GM19455 (cell line): Measurements from ENCODE around the gene CRB1.
"Not testable (repeated sequence)": the region's sequence is repeated elsewhere in the genome, so short reads cannot be mapped to it uniquely, and the experiment has no call there.

Source experiments
- ATAC-seq: cut with Tn5 transposase; IDR thresholded peaks from one replicate; pipeline ENCODE4 v1.9.1; 2021; ENCODE audit not compliant: unreplicated experiment

Gene CRB1

DNA sequence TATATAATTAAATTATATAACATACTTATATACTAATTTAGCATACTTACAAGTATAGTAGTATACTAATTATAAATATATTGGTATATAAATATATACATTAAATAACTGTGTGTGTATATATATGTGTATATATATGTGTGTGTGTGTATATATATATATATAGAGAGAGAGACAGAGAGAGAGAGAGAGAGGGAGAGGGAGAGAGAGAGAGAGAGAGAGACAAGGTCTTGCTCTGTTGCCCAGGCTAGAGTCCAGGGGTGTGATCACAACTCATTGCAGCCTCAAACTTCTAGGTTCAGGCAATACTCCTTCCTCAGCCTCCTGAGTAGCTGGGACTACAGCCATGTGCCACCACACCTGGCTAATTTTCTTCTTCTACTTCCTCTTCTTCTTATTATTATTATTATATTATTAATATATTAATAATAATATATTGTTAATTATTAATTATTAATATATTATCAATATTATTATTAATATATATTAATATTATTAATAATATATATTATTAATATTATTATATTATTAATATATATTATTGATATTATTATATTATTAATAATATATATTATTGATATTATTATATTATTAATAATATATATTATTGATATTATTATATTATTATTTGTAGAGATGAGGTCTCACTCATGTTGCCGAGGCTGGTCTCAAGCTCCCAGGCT, 185.5 kb downstream of the CRB1 start:
- ATAC-seq = no peak

DNA sequence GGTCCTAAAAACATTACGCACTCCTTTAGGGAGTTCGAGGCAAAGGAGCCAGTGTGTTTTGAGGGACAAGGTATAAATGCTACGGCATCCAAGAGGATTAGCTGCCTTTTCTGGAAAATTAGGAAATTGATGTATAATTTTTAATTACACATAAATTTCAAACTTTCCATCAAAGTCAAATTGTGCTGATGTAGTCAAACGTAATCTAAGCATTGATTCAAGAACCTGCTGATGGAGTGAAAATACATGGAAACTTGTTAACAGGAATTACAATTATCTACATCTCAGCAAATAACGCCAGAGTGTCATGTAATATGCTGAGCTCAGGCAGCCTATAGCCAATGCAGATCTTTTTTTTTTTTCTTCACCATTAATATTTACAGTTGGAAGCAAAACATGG, 194.5 kb downstream of the CRB1 start:
- no peak for ATAC-seq

DNA sequence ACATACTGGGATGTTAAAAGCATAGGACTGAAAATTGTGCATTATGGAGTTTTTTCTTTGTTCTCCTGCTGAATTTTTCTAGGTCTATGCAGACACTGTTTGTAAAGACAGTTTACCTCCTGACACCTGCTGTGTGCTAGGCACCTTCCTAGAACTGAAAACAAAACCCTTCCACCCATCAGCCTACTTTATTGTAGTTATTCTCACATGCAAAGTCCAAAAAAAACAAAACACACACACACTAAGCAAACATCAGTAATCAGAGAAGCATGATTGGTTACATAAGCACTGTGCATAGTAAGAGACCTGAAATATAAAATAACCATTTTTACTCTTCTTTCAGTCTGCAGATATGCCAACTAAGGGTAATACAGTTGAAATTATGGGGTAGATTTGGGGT, 195.1 kb downstream of the CRB1 start:
- ATAC-seq = no peak

DNA sequence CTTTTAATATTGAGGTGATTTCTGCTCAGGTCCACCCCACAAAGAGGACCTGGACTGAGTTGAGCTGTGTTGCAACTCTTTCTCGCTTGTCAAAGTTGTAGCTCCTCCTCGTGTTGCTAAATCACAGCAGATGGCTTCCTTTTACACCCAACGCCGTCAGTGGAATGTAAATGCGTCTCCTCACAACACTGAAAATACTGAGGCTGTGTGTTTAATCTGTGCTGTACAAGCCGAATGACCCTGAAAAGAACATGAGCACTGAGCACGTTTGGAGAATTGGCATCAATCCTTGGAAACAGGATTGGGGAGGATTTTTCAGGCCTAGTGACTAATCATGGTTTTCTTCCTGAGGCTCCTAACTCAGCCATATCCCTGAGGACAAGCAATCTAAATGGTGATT, 196.0 kb downstream of the CRB1 start:
- no peak for ATAC-seq

DNA sequence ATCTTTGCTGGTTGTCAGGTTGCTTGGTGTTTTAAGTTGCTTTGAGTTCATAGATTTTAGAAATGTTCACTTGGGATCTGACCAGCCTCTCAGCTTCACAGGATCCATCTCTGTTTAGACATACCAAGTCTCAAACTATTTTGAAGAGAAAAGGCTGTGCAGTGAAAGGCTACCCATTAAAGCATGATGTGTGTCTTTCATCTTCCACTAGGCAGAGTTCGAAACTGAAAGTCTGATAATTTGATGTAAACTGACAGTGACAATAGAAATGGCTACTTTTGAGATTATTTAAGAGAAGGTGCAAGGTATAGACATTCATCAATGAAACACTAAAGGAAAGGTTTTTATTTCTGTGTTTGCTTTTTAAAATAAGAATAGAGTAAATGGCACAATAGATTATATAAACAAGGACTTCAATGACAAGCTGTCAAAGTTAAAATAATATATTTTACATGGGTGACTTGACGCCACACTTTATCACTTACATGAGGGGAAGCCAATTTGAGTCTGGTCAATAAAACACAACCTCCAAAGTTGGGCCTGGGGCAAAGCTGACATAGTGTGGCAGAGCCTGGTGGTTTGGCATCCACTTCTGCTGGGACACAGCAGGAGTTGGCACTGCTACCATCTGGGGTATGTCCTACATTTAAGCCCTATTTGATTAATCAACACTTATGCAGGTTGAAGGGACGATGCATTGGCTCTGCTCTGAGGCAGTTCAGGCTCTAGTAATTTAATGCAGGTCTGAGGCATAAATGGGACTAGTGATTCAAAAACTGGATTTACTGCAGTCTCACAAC, 197.7 kb downstream of the CRB1 start:
- no peak for ATAC-seq

DNA sequence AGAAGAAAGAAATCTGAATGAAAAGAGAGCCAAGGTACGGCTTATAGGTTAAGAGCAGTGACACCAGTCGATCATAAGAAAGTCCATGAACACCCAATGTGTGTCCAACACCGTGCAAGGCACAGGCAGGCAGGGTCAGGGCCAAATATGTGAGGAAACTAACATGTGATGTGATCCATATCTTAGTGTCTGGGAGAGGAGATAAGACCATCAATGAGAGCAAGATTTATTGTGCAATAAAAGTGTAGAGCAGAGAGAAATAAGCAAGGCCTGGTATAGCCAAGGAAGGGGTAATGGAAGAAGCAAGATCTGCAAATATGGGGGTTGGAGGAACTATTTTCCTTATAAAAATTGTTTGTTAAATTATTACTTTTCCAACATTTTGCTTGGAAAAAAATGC, 198.8 kb downstream of the CRB1 start:
- no peak for ATAC-seq

DNA sequence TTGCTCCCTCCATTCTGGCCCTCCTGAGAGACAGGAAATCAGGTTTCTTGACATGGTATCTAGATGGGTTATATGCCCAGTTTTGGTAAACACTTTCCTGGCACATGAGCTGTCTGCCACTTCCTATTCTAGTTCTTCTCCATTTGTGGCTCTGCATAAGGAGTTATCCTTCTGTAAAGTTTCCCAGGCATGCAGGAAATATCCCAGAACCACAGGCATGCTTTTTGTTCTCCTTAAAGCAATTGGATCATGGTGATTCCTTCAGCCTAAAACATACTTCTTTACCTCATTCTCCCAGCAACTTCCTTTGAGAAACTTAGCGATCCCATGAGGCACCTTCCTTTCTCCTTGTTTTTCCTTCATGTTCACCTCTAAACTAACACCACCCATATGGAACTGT, 199.8 kb downstream of the CRB1 start:
- no peak for ATAC-seq

DNA sequence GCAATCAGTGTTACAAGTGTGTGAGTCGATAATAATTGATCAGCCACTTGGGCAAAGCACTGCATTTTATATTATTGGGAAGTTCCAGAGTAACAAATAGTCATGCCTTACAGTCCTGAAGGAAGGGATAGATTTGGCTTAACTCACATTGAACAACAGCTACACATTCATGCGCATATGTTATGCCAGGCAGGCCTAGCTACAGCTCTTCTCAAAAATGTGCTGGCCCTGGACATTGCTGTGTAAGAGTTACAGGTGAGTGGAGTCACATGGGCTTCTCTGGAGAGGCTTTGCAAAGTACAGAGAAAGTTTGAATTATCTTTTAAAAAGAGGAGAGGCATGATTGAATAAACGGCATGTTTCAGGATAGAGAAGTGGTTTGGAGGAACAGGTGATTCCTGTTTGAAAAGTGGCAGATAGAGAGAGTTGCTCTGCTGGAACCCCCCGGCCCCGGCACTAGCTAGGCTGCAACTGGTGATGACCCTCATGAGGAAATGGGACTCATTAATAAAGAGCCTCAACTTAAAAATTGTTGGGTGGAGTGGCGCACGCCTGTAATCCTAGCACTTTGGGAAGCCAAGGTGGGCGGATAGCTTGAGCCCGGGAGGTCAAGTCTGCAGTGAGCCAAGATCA, 200.6 kb downstream of the CRB1 start:
- ATAC-seq = no peak

DNA sequence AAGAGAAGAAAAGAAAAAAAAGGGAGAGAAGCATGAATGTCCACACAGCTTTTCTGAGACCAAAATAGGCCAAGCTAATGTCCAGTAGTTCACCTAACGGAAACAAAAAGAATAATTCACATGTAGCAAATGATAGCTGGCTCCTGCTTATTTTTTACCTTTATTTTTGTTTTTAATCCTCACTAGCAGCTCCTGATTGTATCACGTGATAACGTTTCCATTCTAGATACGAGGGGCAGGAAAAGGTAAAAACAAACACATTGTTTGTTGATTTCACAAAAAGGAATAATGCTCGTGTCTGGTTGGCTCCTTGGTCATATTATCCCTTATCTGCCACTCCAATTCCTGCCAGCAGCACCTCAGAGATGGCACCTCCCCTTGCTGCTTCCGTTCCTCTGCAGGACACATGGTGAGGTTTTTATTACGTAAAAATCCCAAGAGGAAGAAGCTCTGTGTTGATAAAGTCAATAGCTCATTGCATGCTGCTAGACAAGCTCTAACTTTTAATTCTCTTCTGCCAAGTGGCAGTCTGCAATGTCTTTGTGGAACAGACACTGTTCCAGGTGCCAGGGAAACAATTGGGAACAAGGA, 201.7 kb downstream of the CRB1 start:
- no peak for ATAC-seq

DNA sequence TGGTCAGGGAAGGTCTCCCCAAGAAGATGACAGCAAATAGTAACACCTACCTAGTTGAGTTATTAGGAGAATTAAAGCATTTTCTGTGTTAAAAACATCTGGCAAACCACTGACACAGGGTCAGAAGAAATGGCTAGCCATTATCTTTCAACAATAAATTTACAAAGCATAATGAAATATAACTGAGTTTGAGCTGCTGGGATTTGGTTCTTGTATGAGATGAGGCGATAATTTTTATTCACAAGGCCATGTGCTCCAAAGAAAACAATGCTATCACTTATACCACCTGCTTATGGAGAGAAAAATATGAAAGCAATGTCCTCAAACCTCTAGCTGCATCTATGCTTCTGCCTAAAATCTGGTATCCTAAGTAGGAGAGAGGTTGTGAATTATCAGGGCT, 202.3 kb downstream of the CRB1 start:
- ATAC-seq = no peak

DNA sequence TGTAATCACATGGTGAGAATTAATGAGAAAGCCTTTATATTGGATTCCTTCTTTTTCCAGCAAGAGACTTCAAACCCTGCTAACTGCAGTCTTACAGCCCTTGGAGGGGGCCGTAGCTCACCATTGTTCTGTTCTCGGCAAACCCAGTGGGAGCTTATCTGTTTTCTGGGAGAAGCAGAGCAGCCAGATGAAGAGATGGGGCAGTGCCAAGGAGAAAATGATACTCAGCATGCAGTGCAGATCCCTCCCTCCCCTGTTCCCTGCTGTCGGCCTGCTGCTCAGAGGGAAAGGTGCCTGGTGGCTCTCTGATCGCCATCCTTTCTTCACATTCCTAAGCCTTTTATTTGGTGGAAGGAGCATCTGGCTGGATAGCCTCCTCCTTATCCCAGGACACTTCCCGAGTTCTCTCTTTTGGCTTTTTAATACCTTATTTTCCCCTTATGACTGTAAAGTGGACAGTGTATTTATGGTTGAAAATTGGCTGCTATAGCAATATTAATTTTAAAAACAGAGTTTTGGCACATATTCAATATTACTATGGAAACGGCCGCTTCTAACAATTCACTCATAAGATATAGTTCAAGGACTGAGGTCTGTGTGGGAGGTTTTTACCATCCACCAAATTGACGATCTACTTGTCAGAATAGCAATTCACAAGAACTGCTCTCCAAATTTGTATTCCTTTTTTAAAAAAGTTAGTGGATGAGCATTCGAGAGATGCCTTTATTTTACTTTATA, 203.4 kb downstream of the CRB1 start:
- no peak for ATAC-seq

DNA sequence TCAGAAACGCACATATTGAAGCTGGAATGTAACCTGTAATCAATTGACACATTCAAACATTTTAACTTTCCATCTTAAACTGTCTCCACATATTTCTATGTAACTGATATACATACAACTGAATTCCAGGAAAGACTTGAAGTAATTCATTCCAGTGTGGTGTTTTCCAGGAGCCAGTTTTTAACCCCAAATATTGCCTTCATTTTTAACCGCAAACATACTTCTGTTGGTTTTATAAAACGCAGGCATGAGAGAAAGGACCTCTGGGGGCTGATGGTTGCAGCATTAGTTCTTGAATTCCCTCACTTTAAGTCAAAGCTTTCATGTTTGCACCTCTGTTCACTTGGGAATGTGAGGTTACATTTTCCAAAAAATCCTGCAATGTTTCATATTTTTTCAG, 204.1 kb downstream of the CRB1 start:
- no peak for ATAC-seq

DNA sequence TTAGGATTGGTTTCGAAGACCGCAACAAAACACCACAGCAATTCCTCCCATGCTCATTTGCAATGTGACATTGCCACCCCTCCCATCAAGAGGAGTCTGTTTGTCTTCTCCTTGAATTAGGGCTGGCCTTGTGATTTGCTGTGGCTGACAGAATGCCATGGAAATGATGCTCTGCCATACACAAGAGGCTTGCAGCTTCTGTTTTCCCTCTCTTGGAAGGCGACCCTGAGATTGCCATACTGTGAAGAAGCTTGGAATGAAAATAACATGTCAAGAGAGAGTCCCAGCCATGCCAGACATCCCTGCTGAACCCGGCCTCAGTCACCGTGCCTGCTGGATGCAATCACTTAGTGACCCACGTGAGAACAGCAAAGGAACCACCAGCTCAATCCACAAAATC, 212.4 kb downstream of the CRB1 start:
- no peak for ATAC-seq

DNA sequence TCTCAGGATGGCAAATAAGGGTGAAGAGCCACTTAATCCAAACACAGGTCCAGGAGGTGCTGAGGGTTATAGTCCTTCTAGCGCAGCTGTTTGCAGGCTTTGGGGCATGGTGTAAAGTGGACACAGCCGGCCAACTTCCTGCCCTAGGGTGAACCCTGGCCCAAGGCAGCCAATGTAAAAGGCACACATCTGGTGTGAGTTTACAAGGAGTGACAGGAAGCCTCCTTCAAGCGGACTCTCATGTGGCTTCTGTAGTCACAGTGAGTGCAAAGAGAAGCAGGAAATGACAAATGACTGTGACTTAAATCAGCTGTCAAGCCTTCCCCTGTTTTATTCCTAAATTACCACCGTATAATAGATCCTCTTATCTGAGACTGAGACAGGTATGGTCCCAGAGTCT, 213.0 kb downstream of the CRB1 start:
- ATAC-seq = no peak

DNA sequence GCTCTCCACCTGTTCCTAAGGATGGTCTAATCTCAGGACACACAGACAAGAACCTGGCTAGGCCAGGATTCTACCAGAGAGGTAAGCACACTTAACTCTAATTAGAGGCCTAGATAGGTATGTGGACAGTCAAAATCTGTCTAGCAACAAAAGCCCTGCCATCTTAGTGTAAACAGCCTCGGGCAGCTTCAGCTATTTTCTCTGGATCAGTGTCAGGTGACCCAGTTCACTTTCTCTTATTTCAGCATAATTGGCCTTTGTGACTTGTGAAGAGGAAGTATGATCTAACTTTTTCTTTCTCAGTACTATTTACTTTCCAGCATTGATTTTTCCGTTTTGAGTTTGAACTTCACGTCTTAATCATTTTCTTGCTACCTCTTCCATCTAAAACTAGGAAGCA, 217.7 kb downstream of the CRB1 start:
- no peak for ATAC-seq

DNA sequence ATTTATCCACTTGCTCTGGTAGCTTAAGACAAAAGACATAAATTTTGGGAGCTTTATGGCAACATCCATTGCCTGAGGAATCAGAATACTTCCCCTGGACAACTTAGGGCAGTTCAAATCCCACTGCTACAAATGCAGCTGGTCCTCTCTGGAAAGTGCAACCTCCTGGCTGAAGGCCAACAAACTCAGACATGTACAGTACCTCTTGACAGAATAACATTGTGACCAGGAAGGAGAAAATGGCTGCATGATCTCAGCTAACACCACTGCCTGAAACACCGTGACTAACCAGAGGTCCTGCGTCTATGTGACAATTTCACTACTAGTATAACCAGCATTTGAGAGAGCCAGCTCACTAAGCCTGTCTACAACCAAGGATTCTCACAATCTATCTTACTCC, 218.9 kb downstream of the CRB1 start:
- ATAC-seq = no peak

DNA sequence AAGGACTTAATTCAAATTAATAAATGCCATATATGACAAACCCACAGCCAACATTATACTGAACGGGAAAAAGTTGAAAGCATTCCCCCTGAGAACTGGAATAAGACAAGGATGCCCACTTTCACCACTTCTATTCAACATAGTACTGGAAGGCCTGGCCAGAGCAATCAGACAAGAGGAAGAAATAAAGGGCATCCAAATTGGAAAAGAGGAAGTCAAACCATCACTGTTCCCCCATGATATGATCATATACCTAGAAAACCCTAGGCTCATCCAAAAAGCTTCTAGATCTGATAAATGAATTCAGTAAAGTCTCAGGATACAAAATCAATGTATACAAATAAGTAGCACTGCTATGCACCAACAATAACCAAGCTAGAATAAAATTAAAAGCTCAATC, 223.5 kb downstream of the CRB1 start:
- ATAC-seq = not testable (repeated sequence)

DNA sequence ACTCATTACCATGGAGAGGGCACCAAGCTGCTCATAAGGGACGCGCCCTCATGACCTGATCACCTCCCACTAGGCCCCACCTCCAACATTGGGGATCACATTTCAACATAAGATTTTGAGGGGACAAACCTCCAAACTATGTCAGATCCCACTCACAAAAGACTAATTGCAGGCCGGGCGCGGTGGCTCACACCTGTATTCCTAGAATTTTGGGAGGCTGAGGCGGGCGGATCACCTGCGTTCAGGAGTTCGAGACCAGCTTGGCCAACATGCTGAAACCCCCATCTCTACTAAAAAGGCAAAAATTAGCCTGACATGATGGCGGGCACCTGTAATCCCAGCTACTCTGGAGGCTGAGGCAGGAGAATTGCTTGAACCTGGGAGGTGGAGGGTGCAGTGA, 228.7 kb downstream of the CRB1 start:
- ATAC-seq = no peak

DNA sequence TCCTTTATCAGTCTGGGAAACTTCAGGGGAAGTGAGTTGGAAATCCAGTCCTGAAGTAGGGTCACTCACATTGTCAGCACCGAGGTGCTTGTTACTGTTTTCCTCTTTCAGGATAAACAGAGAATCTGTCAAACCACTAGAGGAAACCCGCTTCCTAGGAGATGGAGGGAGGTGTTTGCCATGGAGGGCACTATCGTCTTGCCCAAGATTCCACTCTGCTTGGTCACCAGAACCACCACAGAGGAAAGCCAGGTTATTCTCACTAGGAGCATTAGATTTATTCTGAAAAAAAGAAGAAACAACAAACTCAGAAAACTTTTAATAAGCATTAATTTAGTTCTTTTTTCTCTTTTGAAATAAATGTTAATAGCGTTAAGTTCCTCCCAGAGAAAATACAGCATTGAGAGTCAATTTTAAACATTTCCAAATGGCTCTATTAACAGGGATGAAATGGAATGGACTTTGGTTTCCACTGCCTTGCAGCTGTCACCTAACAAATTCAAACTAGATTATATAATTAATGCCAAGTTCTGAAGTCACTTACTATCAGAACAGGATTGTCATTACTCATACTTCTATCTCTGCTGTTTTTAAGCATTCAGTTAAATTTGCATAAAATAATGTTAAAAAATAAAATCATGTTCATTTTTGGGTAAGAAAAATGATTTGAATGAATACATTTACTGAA, 242.8 kb downstream of the CRB1 start:
- no peak for ATAC-seq

DNA sequence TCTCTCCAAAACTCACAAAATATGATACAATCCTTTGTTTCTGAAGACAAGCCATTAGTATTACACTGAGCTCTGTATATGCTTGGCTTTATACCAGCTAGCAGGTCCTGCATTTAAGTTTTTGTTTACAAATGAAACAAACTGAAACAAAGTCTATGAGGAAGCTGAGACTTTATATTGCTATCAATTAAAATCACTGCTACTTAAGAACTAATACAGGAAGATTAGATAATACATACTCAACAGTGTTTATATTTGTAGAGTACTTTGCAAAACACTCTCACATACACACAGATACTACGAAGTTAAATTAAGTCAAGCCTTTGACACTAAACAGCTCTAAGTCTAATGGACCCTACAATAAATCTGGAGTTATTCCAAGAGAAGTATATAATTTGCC, 247.4 kb downstream of the CRB1 start:
- ATAC-seq = no peak
